Stimulated activated memory B cell treated with anti-CD40 and anti-IgM and Interleukin-4, amounts not matched to agents 10 μg/mL and 1 μg/mL and 100 μg/mL, for 72 hours (primary cell): Measurements from ENCODE around the gene KRT80.

ENCODE experiments used
- ATAC-seq: fragments of 150-1000 bp; cut with Tn5 transposase; 2 replicates; pipeline ENCODE4 v1.10.0; 2021
- H3K27ac Mint-ChIP-seq: one replicate; pipeline ENCODE4 v1.8.0; 2022; ENCODE audit warnings: mild to moderate bottlenecking, mixed read lengths
- H3K27me3 Mint-ChIP-seq: one replicate; pipeline ENCODE4 v1.8.0; 2022; ENCODE audit warnings: mixed read lengths
- H3K36me3 Mint-ChIP-seq: one replicate; pipeline ENCODE4 v1.8.0; 2022; ENCODE audit warnings: mixed read lengths
- H3K4me1 Mint-ChIP-seq: one replicate; pipeline ENCODE4 v1.8.0; 2022; ENCODE audit warnings: mixed read lengths
- H3K4me3 Mint-ChIP-seq: one replicate; pipeline ENCODE4 v1.8.0; 2022; ENCODE audit warnings: mild to moderate bottlenecking, moderate library complexity, mixed read lengths
- H3K9me3 Mint-ChIP-seq: one replicate; pipeline ENCODE4 v1.8.0; 2022; ENCODE audit warnings: mixed read lengths

The KRT80 gene

GRCh38 chr12:52169886-52170285, 21.9 kb downstream of the KRT80 start:
- no peaks in the 10 kb centered on the region for H3K4me1 Mint-ChIP-seq
- H3K36me3 Mint-ChIP-seq = no peaks in the 10 kb centered on the region
- ATAC-seq = no peak
- H3K27ac Mint-ChIP-seq = no peak overlapping the region
- H3K4me3 Mint-ChIP-seq = no peak overlapping the region
- peaks cover 24% of the 10 kb centered on the region for H3K27me3 Mint-ChIP-seq
- H3K9me3 Mint-ChIP-seq = no peaks in the 10 kb centered on the region

DNA sequence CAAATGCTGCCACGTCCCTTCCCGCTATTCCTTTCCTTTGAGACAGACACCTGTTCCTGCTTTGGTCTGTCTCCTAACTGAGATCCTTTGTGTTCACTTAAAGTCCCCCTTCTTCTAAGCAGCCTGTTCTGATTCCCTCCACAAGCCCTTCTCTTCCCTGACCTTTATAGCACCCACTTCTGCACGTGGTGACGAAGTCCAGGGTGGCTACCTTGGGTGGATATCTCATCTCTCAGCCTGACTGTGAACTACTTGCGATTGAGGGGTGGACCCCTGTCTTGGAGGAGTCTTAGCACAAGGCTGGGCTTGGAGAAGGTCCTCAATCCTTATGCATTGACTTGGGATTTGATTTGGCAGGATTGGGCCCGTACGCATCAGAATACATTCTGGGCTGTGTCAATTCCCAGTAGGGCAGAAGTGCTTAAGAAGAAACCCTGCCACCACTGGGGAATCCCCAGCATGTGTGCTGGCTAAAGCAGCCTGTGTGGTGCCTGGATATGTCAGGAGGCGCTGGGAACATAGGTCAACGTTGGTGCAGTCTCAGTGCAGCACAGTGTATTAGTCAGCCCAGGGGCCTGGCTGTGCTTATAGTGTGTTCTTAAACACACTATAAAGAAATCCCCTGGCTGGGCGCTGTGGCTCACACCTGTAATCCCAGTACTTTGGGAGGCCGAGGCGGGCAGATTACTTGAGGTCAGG, 23.6 kb downstream of the KRT80 start:
- peak; percentile 50 for ATAC-seq
- Mint-ChIP-seq H3K4me3 (no peak overlapping the region), H3K27me3 (peaks cover 36% of the 10 kb centered on the region), H3K4me1 (no peaks in the 10 kb centered on the region), H3K9me3 (no peaks in the 10 kb centered on the region), H3K27ac (no peak overlapping the region), H3K36me3 (no peaks in the 10 kb centered on the region)

DNA sequence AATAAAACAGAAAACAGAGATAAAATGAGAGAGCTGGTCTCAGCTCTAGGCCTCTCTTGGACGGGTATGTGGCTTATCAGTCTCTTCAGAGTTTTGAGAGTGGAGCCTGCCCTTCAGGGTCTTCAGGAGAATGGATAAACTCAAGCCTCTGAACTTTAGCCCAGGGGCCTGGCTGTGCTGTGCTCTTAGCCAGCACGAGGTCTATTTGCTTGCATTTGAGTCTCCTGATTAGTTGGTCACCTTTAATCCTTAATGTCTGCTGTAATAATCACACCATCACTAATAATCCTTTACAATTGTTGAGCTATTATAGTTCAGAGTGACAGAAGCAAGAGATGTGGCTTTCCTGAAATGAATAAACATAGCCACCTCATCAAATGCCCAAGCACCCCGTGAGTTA, 24.3 kb downstream of the KRT80 start:
- Mint-ChIP-seq H3K27ac (no peak overlapping the region), H3K9me3 (no peaks in the 10 kb centered on the region), H3K4me1 (no peaks in the 10 kb centered on the region), H3K36me3 (no peaks in the 10 kb centered on the region), H3K27me3 (peaks cover 42% of the 10 kb centered on the region), H3K4me3 (no peak overlapping the region)
- ATAC-seq = no peak

DNA sequence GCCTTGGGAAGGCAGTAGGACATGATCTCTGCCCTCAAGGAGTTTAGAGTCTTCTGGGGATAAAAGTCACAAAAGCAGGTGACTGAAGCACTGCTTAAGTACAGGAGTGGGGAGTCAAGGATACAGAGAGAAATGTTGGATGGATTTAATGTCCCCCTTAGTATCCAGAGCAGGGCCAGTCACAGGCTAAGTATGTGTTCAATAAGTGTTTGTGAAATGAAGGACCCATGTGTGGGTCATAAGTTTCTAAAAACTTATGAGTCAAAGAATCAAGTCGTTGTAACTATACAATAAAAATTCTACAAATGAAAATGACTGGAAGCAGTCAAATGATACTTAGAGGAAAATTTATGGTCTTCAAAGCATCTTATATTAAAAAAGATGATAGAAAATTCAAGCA, 25.1 kb downstream of the KRT80 start:
- no peak for ATAC-seq
- Mint-ChIP-seq H3K4me3 (no peak overlapping the region), H3K36me3 (no peaks in the 10 kb centered on the region), H3K27me3 (peaks cover 51% of the 10 kb centered on the region), H3K9me3 (no peaks in the 10 kb centered on the region), H3K4me1 (no peaks in the 10 kb centered on the region), H3K27ac (no peak overlapping the region)

DNA sequence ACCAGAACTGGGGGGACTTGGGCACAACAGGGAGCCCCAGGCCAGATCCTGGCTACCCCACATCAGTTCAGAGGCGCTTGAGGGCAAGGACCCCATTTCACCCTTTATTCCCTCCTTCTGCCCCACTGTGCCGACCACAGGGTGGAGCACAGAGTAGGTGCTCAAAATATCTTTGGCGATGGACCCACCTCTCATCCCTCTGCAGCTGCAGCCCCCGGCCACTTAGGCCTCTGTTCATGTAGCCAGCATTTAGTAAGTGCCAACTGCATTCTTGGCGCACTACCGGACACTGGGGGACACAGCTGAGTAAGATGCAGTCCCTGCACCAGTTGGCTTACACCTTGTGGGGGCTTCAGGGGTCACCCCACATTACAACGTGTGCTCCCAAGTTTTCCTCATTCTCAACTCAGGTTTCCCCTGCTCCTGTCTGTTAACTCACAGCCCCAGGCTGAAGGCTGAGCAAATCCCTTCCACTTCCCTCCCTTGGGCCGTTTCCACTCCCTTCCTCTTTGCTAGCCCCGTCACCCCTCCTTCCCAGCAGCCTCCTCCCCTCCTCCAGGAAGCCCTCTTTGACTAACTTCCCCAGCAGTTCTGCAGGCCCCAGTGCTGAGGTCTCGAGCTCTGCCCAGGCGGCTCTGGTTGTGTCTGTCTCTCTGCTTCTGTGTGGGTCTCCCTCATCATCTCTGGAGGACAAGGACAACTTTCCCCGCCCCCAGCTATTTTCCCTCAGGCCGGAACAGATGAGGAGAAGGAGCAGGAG, 26.5 kb downstream of the KRT80 start:
- ATAC-seq = no peak
- H3K9me3 Mint-ChIP-seq = no peaks in the 10 kb centered on the region
- H3K27me3 Mint-ChIP-seq = peaks cover 47% of the 10 kb centered on the region
- no peaks in the 10 kb centered on the region for H3K4me1 Mint-ChIP-seq
- H3K4me3 Mint-ChIP-seq = no peak overlapping the region
- no peak overlapping the region for H3K27ac Mint-ChIP-seq
- no peaks in the 10 kb centered on the region for H3K36me3 Mint-ChIP-seq

DNA sequence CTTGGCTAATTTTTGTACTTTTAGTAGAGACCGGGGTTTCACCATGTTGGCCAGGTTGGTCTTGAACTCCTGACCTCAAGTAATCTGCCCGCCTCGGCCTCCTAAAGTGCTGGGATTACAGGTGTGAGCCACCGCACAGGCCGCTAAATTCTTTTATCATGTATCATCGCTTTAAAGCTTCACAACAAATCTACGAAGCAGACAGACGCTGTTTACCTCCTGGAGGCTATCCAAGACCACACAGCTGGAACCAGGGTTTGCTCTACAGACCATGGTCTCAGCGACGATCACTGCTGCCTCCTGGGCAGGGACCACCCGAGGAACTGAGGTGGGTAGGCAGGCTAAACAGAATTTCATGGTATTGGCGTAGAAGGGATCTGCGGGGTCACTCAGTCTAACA, 27.2 kb downstream of the KRT80 start:
- no peaks in the 10 kb centered on the region for H3K4me1 Mint-ChIP-seq
- H3K27me3 Mint-ChIP-seq = peaks cover 43% of the 10 kb centered on the region
- no peak overlapping the region for H3K4me3 Mint-ChIP-seq

GRCh38 chr12:52162981-52163380, 28.8 kb downstream of the KRT80 start:
- no peak for ATAC-seq
- no peak overlapping the region for H3K4me3 Mint-ChIP-seq
- H3K36me3 Mint-ChIP-seq = no peaks in the 10 kb centered on the region
- H3K27ac Mint-ChIP-seq = no peak overlapping the region
- no peaks in the 10 kb centered on the region for H3K4me1 Mint-ChIP-seq
- peaks cover 43% of the 10 kb centered on the region for H3K27me3 Mint-ChIP-seq
- no peaks in the 10 kb centered on the region for H3K9me3 Mint-ChIP-seq

More for the DNA sequence above, 27.2 kb downstream of the KRT80 start:
- H3K9me3 Mint-ChIP-seq = no peaks in the 10 kb centered on the region
- no peak overlapping the region for H3K27ac Mint-ChIP-seq
- H3K36me3 Mint-ChIP-seq = no peaks in the 10 kb centered on the region
- ATAC-seq = no peak

GRCh38 chr12:52160200-52160599, 31.6 kb downstream of the KRT80 start:
- H3K27ac Mint-ChIP-seq = no peak overlapping the region
- no peak overlapping the region for H3K4me3 Mint-ChIP-seq
- H3K27me3 Mint-ChIP-seq = peaks cover 30% of the 10 kb centered on the region
- no peak for ATAC-seq
- H3K36me3 Mint-ChIP-seq = no peaks in the 10 kb centered on the region
- no peaks in the 10 kb centered on the region for H3K4me1 Mint-ChIP-seq
- no peaks in the 10 kb centered on the region for H3K9me3 Mint-ChIP-seq

DNA sequence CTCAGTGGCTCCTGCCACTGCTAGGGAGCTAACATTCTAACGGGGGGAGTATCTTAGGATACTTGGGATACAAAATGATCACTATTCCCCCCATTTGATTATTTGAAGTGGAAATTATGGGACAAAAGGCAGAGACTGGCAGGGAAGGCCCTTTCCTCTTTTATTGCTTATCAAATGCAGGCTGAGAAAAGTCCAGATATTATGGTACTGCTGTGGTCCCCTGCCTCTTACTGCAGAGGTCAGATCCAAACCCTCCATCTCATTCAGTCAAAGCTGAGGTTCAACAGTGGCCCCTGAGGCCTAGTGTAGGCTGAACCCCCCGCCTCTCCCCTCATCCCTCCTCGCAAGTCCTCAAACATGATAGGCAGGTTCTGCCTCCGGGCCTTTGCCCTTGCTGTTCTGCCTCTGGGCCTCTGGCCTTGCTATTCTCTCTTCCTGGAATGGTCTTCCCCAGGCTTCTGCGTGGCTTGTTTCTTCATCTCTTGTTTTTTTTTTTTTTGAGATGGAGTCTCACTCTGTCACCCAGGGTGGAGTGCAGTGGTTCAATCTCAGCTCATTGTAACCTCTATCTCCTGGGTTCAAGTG, 34.2 kb downstream of the KRT80 start:
- H3K4me1 Mint-ChIP-seq = no peaks in the 10 kb centered on the region
- H3K27ac Mint-ChIP-seq = no peak overlapping the region
- no peak for ATAC-seq
- no peak overlapping the region for H3K4me3 Mint-ChIP-seq
- H3K9me3 Mint-ChIP-seq = no peaks in the 10 kb centered on the region
- H3K36me3 Mint-ChIP-seq = no peaks in the 10 kb centered on the region
- H3K27me3 Mint-ChIP-seq = peaks cover 21% of the 10 kb centered on the region

DNA sequence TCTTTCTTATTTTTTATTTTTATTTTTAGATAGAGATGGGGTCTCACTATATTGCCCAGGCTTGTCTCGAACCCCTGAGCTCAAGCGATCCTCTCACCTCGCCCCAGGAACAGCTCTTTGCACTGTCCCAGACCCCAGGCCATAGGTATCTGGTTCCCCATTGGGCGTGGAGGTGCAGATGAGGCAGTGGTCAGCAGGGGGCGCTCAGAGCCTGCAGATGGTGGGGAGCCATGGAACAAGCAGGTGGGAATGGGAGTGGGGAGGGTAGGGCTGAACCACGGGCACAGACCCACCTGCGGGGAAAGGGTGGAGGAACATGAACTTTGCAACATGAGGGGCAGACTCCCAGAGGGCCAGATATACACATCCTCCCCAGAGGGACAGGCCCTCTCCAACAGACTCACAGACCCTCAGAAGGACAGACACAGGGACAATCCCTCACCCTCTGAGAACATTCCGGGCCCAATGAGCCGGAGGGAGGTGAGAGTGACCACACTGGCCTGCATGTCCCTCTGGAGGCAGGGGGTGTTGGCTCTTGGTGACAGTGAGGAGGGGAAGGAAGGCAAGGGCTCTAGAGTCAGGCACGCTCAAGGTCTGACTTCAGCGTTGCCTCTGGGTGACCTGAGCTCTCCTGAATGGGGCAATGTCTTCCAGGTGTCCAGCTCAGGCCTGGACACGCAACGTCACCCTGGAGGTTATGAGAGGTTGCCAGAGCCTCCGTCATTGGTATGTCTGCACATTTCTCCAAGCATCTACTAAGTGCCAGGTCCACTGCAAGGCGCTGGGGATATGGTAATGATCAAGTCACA, 34.9 kb downstream of the KRT80 start:
- Mint-ChIP-seq H3K4me1 (peaks cover under 1% of the 10 kb centered on the region), H3K4me3 (no peak overlapping the region), H3K27ac (no peak overlapping the region), H3K36me3 (no peaks in the 10 kb centered on the region), H3K9me3 (no peaks in the 10 kb centered on the region), H3K27me3 (peaks cover 18% of the 10 kb centered on the region)
- peak; percentile 63 for ATAC-seq

GRCh38 chr12:52156311-52156710, 35.5 kb downstream of the KRT80 start:
- Mint-ChIP-seq H3K36me3 (no peaks in the 10 kb centered on the region), H3K4me3 (no peak overlapping the region), H3K4me1 (peaks cover 7% of the 10 kb centered on the region), H3K27ac (no peak overlapping the region), H3K27me3 (peaks cover 21% of the 10 kb centered on the region), H3K9me3 (no peaks in the 10 kb centered on the region)
- ATAC-seq = no peak

DNA sequence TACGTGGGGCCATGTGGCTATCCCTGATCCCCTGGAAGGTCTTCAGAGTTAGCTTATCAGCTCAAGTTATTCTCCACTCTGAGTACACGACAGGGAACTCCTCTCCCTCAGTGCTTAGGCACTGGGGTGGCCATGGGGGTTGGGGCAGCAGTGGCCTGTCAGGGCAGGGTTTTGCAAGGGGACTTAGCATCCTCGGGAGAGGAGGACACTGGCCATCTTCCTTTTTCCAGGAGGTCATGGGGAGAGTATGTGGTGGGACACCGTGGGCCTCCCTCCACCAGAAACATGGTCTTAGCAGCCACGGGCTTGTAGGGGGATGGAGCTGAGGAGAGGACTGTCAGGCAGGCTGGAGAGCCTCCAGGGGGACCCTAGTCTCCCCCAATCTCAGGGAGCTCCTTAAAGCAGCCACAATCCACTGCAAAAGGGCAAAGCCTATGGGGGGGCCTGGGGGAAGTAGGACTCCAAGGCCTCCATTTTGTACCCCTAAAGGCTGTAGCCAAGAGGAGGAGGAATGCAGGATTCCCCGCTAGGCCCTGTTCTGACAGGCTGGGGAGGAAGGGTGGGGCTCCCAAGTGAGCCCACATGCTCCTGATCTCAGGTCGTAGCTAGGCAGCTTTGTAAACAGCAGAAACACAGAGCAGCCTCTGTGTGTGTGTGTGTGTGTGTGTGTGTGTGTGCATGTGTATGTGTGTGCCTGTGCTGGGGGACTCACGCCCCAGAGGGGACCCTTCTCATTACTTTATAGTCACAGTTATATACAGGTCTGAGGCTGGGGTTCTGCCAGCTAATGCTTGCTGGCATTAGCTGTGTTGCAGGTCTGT, 36.6 kb downstream of the KRT80 start:
- no peak overlapping the region for H3K4me3 Mint-ChIP-seq
- no peaks in the 10 kb centered on the region for H3K36me3 Mint-ChIP-seq
- peaks cover 31% of the 10 kb centered on the region for H3K27me3 Mint-ChIP-seq
- ATAC-seq = no peak
- H3K9me3 Mint-ChIP-seq = no peaks in the 10 kb centered on the region
- H3K27ac Mint-ChIP-seq = no peak overlapping the region
- peaks cover 8% of the 10 kb centered on the region for H3K4me1 Mint-ChIP-seq

DNA sequence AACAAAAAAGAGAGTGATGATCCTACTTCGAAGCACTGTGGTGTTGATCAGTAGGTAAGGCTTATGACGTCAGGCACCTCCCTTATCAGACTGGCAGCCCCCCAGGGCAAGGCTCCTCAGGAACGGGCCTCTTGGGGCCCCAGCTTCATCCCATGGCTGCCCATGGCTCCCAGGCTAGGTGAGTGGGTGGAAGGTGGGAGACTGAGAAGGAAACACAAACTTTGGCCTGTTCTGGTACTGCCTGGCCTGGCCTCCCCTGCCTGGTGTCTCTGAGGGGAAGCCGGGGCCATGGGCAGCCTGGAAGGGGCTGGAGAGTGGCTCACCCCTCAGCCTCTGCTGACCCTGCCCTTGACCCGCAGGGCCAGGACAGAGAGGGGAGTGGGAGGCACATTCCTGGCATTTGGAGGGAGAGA, 38.9 kb downstream of the KRT80 start:
- no peak overlapping the region for H3K4me3 Mint-ChIP-seq
- no peak for ATAC-seq
- H3K4me1 Mint-ChIP-seq = peaks cover 8% of the 10 kb centered on the region
- H3K27me3 Mint-ChIP-seq = peaks cover 42% of the 10 kb centered on the region
- H3K36me3 Mint-ChIP-seq = no peaks in the 10 kb centered on the region
- H3K27ac Mint-ChIP-seq = no peak overlapping the region
- no peaks in the 10 kb centered on the region for H3K9me3 Mint-ChIP-seq

DNA sequence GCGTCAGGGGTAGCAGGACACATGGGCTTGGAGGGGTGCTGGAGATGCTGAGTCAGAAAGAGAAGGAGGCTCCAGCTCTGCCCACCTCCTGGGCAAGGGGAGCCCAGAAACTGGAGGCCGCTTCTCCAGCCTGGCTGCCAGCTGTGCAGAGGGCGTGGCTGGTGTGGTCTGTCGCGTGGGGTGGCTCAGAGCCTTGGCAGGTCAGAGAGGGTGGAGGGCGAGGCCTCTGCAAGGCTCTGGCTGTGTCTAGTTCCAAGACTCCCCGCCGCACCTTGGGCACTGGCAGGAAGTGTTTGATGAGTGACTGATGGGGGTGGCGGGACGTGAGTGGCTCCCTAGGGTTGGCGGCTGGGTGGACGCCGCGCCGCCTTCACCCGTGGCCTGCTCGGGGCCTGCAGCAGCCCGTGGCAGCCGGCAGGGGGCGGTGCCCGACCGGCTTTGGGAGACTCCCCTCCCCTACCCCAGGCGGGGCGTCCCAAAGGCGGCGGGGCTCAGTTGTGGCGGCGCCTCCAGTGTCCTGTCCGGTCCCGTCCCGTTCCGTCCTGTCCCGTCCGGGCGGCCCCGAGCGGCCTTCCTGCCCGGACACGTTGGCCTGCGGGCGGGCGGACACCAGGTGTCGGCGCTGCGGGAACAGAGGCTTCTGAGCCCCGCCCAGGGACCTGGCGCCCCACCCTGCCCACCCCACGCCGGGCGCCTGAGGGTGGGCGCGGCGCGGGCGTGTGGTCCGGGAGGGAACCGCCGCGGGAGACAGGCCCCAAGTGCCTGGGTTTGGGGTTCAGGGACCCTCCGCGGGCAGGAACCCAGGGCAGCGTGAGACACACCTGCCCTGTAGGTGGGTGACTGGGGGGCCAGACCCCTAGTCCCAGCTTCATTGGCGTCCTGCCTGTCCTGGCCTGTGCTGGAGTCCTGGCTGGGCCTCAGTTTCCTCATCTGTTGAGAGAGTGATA, 39.7 kb downstream of the KRT80 start:
- peaks cover 42% of the 10 kb centered on the region for H3K27me3 Mint-ChIP-seq
- H3K36me3 Mint-ChIP-seq = no peaks in the 10 kb centered on the region
- H3K4me3 Mint-ChIP-seq = peak overlapping the region; percentile 46
- no peaks in the 10 kb centered on the region for H3K9me3 Mint-ChIP-seq
- peaks cover 8% of the 10 kb centered on the region for H3K4me1 Mint-ChIP-seq
- peak; percentile 63 for ATAC-seq
- no peak overlapping the region for H3K27ac Mint-ChIP-seq
